ENCODE measurements around the gene MINDY4B. TPM values are rescaled to one million over a fixed set of nuclear protein-coding genes. Genes with fewer than 3 reads are reported as not detected.

Gene MINDY4B
- total and polyA plus RNA-seq, 2 of the 8 experiments (the other 6 are each of a cell fraction or from before 2014, with no cell fraction given) = not detected

GRCh38 chr3:150922611-150923010 is 17.4 kb upstream of the MINDY4B start:
- Histone ChIP-seq H3K18ac (ENCODE audit: extremely low read depth, low read length) (no peak overlapping the region), H3K23me2 (ENCODE audit: low read depth, low read length) (no peaks in the 10 kb centered on the region; the same call in 1 of the 2 replicates), H3K9me3 (ENCODE audit: insufficient read depth in 2 of 2, low read depth in 1 of 2, low read length in 1 of 2) (no peaks in the 10 kb centered on the region), H2BK15ac (ENCODE audit: low read length) (no peak overlapping the region), H2BK12ac (ENCODE audit: low read depth, low read length) (no peak overlapping the region), H4K20me1 (replicated peaks in 1 of 2; ENCODE audit: control insufficient read depth in 1 of 2, insufficient read depth in 2 of 2, low read length in 2 of 2) (no peaks in the 10 kb centered on the region), H3K27me3 (replicated peaks in 1 of 4; ENCODE audit: control insufficient read depth in 3 of 4, extremely low read depth in 1 of 4, insufficient read depth in 3 of 4, low read length in 3 of 4) (no peaks in the 10 kb centered on the region; a peak in 1 of 7 replicates), H3K4me2 (ENCODE audit: insufficient read depth in 1 of 2, low read depth in 2 of 2, low read length in 2 of 2) (no peak overlapping the region; a peak in 1 of 4 replicates), H3K23ac (ENCODE audit: insufficient read length) (no peak overlapping the region), H3K56ac (replicated peaks; ENCODE audit: insufficient read length, low read depth, low read length) (no peak overlapping the region), H2BK20ac (ENCODE audit: low read length) (no peak overlapping the region), H3K4me1 (replicated peaks in 1 of 4; ENCODE audit: control insufficient read depth in 3 of 4, insufficient read depth in 4 of 4, low read length in 3 of 4) (peaks cover 2 to 13% (median 4%) of the 10 kb centered on the region in 4 experiments; a peak in 6 of 7 replicates), H3K9ac (replicated peaks in 1 of 4; ENCODE audit: extremely low read depth in 1 of 4, low read depth in 3 of 4, low read length in 3 of 4) (no peak overlapping the region), H3K27ac (ENCODE audit: low read depth, low read length) (no peak overlapping the region), H2AFZ (ENCODE audit: low read length) (no peak overlapping the region), H4K91ac (replicated peaks; ENCODE audit: insufficient read length, low read length) (no peak overlapping the region), H3K4ac (replicated peaks; ENCODE audit: insufficient read length, low read depth, low read length) (no peak overlapping the region), H3K4me3 (ENCODE audit: extremely low read depth in 1 of 4, insufficient read depth in 2 of 4, low read depth in 3 of 4, low read length in 4 of 4) (no peak overlapping the region), H2BK120ac (replicated peaks; ENCODE audit: low read depth, low read length) (no peak overlapping the region), H3K36me3 (ENCODE audit: control insufficient read depth in 2 of 4, insufficient read depth in 4 of 4, low read length in 3 of 4) (no peaks in the 10 kb centered on the region), H3K14ac (ENCODE audit: insufficient read length) (no peak overlapping the region), H4K8ac (ENCODE audit: extremely low read depth, insufficient read depth, low read length) (no peak overlapping the region), H3K79me1 (ENCODE audit: low read depth, low read length) (no peaks in the 10 kb centered on the region), H3K79me2 (ENCODE audit: control insufficient read depth in 1 of 2, insufficient read depth in 2 of 2, low read length in 2 of 2) (no peaks in the 10 kb centered on the region), H4K5ac (ENCODE audit: insufficient read length, low read depth, low read length) (no peak overlapping the region), H2AK5ac (ENCODE audit: low read depth, low read length) (no peak overlapping the region), H2BK5ac (ENCODE audit: low read depth, low read length) (no peak overlapping the region)
- FAIRE-seq (no peak), DNase-seq (ENCODE audit: low read depth in 1 of 2, low spot score in 2 of 2) (peak in 1 of 2 experiments; percentile 65)
- CTCF ChIA-PET (ENCODE audit: partially characterized antibody) = interaction anchor here (3.5 kb wide), 1 partner anchor 221 kb away, joined by 23 read pairs; no protein-coding TSS in a partner anchor
- 71% methylated on average over 10 of the region's 10 CpGs; no CpG with 5 or more reads in 1 of the 2 experiments for WGBS, 2 experiments (ENCODE audit: extremely low coverage in 1 of 2, insufficient coverage in 1 of 2, insufficient read length in 1 of 2, insufficient replicate concordance in 2 of 2, low coverage in 1 of 2, low lambda C conversion rate in 2 of 2, missing lambda C conversion rate in 1 of 2)
- POLR2A ChIA-PET (ENCODE audit: partially characterized antibody) = no interaction called here
- TF ChIP-seq HDAC2 (IDR thresholded peaks at IDR 0.05; ENCODE audit: borderline replicate concordance in 1 of 2, low read depth in 2 of 2, low read length in 2 of 2) (no peak), CTCF (IDR thresholded peaks at IDR 0.05; ENCODE audit: control extremely low read depth in 1 of 3, insufficient read depth in 1 of 3, low read depth in 1 of 3, low read length in 3 of 3) (no peak), ZNF274 (IDR thresholded peaks at IDR 0.05; ENCODE audit: borderline replicate concordance, extremely low read depth, low read length) (no peak), SRF (IDR thresholded peaks at IDR 0.05; ENCODE audit: low read depth, low read length) (no peak), SIRT6 (IDR thresholded peaks at IDR 0.05; ENCODE audit: low read length) (no peak), CHD1 (IDR thresholded peaks at IDR 0.05; ENCODE audit: low read depth, low read length) (no peak), SAP30 (IDR thresholded peaks at IDR 0.05; ENCODE audit: insufficient read depth, insufficient replicate concordance, low read length) (no peak), JUN (IDR thresholded peaks at IDR 0.05; ENCODE audit: low read depth, low read length) (no peak), JUND (IDR thresholded peaks at IDR 0.05; ENCODE audit: low read length) (no peak), POU5F1 (IDR thresholded peaks at IDR 0.05; ENCODE audit: low read depth, low read length) (no peak), HDAC6 (IDR thresholded peaks at IDR 0.05; ENCODE audit: low read depth, low read length) (no peak), KDM4A (IDR thresholded peaks at IDR 0.05; ENCODE audit: low read depth, low read length, severe bottlenecking) (no peak)

Measured in H1 (cell line).